Measurements from ENCODE around the gene SUCLA2.

SUCLA2 gene

DNA sequence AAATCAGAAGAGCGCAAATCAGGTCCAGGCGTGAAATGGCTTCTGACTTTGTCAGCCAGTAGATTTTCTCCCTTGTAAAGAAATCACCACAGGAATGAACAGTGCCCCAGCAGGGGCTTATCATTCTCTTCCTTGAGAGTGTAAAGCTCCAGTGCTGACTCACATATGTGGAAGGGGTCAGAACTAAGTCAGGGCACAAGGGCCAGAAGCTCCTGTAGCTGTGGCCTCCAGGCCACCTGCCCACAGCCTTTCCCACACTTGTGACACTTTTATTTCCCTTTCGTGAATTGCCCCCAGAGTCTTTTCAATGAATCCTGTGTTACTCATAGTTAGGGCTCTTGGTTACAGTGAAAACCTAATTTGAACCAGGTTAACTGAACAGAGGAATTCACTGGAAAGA lies 99.6 kb downstream of the SUCLA2 start:
- DNase-seq (ENCODE audit: low spot score): no peak

DNA sequence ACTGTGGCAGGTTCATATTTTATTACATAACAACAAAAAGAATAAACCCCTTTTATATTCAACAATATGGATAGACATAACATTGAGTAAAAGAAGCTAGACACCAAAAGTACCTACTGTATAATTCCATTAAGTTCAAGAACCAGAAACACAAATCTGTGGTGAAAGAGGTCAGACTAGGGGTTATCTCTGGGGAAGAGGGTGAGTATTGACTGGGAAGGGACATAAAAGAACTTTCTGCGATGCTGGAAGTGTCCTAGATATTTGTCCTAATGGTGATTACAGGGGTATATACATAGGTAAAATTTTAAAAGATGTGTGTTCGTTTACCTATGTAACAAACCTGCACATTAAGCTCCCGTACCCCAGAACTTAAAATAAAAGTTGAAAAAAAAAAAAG lies 103.0 kb downstream of the SUCLA2 start:
- DNase-seq (ENCODE audit: low spot score): no peak

DNA sequence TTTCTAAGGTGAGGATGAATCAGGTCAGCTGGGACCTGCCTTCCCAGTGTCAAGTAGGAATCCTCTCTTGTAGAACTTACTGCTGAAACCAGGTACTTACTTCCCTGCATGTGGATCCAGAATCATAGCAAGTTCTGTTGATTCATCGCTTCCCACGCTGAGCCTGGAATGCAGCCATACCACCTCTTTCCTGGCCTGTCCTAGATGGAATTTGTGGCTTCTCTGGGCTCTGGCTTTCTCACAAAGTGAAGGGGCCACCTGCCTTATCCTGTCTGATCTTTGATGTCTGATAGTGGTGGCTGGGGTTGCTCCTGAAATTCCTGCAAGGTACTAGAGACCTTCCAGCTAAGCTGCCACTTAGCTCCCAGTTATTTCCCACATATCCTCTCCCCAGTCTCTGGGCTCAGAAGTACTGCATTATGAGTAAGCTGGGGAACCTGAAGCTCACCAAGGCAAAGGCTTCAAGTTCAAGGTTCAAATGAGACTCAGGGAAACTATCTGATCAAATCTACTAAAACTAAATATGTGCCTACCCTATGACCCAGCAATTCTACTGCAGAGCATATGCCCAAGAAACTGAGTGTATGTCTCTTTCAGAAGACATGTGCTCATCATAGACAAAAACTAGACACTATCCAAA lies 103.5 kb downstream of the SUCLA2 start:
- no peak for DNase-seq (ENCODE audit: low spot score)

DNA sequence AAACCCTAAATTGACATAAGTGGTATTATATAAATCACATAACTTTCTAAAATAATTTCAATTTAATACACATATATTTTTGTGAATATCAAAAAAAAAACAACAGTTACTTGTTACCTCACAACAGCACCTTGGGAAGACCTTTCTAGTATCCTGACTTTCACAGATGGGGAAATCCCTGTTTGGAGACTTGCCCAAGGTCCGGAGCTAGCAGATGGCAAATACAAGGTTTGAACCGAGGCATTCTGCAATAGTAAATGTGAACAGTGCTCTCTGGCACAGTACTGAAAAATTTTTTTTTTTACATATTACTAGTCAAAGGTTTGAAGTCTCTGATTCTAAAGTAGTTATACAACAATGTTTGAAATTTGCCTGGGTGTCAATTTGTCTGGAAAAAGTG lies 104.5 kb downstream of the SUCLA2 start:
- DNase-seq (ENCODE audit: low spot score): no peak

DNA sequence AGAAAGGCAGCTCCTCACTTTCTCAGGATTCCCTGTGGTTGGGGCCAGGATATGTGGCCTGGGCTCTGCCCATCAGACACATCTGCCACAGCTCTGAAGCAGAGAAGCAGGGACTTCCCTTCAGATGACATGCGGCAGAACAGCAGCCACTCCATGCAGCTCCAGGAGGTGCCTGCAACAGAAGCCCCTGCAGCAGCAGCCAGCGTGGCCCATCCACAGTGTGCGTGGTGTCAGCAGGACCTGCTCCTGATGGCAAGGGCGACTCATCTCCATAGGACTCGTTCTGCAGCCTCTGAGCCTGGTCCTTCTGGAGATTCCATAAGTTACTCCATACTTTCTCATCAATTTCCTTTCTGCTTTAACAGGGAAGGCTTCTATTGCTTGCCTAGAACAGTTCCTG lies 105.0 kb downstream of the SUCLA2 start:
- DNase-seq (ENCODE audit: low spot score): no peak

DNA sequence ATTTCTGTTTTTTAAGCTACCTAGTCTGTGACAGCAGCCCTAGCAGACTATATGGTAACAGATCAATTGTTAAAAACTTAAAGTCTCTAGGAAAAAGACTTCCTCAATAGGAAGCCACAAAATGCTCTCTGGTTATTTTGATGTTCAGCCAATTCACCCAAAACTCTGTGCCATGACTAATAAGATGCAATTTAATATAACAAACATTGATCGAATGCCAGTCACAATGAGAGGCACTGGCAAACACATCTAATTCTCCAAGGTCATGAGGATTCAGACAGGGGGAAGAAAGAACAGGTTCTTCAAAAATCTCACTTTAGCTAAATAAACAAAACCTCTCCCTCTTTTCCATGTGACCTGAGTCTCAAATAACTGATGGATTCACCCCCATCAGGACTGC lies 107.5 kb downstream of the SUCLA2 start:
- no peak for DNase-seq (ENCODE audit: low spot score)
